SU-DHL-6 (cell line): Measurements from ENCODE around the gene SRGAP3.

Source experiments
- EZH2phosphoT487 ChIP-seq: fragments of 200-600 bp; sonication (generic), shearing (Covaris generic); conservative IDR thresholded peaks from 2 replicates; pipeline ENCODE4 v1.6.1; 2018; ENCODE audit warnings: mild to moderate bottlenecking, antibody characterized with exemption, low read length, moderate library complexity, mixed read lengths
- TF ChIP-seq, protein P1 (sequence below): fragments of 200-600 bp; sonication (generic); IDR thresholded peaks from one replicate; pipeline ENCODE4 v1.5.1; 2017; ENCODE audit warnings: antibody characterized with exemption, mild to moderate bottlenecking, low read length, moderate library complexity; ENCODE audit not compliant: insufficient read depth, poor library complexity, severe bottlenecking

- TF ChIP-seq, protein P1, sequence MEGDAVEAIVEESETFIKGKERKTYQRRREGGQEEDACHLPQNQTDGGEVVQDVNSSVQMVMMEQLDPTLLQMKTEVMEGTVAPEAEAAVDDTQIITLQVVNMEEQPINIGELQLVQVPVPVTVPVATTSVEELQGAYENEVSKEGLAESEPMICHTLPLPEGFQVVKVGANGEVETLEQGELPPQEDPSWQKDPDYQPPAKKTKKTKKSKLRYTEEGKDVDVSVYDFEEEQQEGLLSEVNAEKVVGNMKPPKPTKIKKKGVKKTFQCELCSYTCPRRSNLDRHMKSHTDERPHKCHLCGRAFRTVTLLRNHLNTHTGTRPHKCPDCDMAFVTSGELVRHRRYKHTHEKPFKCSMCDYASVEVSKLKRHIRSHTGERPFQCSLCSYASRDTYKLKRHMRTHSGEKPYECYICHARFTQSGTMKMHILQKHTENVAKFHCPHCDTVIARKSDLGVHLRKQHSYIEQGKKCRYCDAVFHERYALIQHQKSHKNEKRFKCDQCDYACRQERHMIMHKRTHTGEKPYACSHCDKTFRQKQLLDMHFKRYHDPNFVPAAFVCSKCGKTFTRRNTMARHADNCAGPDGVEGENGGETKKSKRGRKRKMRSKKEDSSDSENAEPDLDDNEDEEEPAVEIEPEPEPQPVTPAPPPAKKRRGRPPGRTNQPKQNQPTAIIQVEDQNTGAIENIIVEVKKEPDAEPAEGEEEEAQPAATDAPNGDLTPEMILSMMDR: no peak
- no peak for TF ChIP-seq EZH2phosphoT487
These were observed 230.0 kb downstream of the SRGAP3 start for GRCh38 chr3:9019259-9019961.
